ENCODE measurements around the gene ABI3. TPM values are rescaled to one million over a fixed set of nuclear protein-coding genes. Genes with fewer than 3 reads are reported as not detected.
"Not testable (repeated sequence)": the region's sequence is repeated elsewhere in the genome, so short reads cannot be mapped to it uniquely, and the experiment has no call there.

Gene ABI3
- total and polyA plus RNA-seq, 7 donors = 1.1 to 3.8 (median 2.5) TPM

GRCh38 chr17:49183341-49183740 lies 27.2 kb upstream of the ABI3 start:
- TF ChIP-seq, protein P1, sequence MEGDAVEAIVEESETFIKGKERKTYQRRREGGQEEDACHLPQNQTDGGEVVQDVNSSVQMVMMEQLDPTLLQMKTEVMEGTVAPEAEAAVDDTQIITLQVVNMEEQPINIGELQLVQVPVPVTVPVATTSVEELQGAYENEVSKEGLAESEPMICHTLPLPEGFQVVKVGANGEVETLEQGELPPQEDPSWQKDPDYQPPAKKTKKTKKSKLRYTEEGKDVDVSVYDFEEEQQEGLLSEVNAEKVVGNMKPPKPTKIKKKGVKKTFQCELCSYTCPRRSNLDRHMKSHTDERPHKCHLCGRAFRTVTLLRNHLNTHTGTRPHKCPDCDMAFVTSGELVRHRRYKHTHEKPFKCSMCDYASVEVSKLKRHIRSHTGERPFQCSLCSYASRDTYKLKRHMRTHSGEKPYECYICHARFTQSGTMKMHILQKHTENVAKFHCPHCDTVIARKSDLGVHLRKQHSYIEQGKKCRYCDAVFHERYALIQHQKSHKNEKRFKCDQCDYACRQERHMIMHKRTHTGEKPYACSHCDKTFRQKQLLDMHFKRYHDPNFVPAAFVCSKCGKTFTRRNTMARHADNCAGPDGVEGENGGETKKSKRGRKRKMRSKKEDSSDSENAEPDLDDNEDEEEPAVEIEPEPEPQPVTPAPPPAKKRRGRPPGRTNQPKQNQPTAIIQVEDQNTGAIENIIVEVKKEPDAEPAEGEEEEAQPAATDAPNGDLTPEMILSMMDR (IDR thresholded peaks at IDR 0.05) = no peak
- H3K9me3 ChIP-seq = no peaks in the 10 kb centered on the region
- no peaks in the 10 kb centered on the region for H3K4me1 ChIP-seq
- no peak overlapping the region for H3K4me3 ChIP-seq
- no peak for DNase-seq
- peaks cover 0 to under 1% (median 0%) of the 10 kb centered on the region in 3 donors for H3K27me3 ChIP-seq (ENCODE audit: insufficient read depth in 3 of 3, low read length in 2 of 3)
- no peak overlapping the region for H3K27ac ChIP-seq
- WGBS, 3 donors = 76 to 81% (median 79%) methylated on average over 5 of the region's 5 CpGs
- no peaks in the 10 kb centered on the region for H3K36me3 ChIP-seq (ENCODE audit: insufficient read depth in 1 of 2, low read depth in 1 of 2)
- ATAC-seq = no peak
- intact Hi-C loops (cut with DNase I) = loop anchor here in 1 of 2 donors (5.0 kb wide), 1 partner anchor 109 kb away; no protein-coding TSS in a partner anchor

GRCh38 chr17:49183801-49184200 lies 26.7 kb upstream of the ABI3 start:
- Histone ChIP-seq H3K9me3 (no peaks in the 10 kb centered on the region), H3K4me1 (no peaks in the 10 kb centered on the region), H3K4me3 (no peak overlapping the region), H3K27ac (no peak overlapping the region), H3K36me3 (ENCODE audit: insufficient read depth in 1 of 2, low read depth in 1 of 2) (no peaks in the 10 kb centered on the region), H3K27me3 (ENCODE audit: insufficient read depth in 3 of 3, low read length in 2 of 3) (no peaks in the 10 kb centered on the region)
- 69 to 90% (median 88%) methylated on average over 6 to 7 of the region's 7 CpGs for WGBS, 3 donors
- TF ChIP-seq, protein P1 (IDR thresholded peaks at IDR 0.05) = no peak
- intact Hi-C loops (cut with DNase I) = loop anchor here in 1 of 2 donors (5.0 kb wide), 1 partner anchor 108 kb away; no protein-coding TSS in a partner anchor
- no peak for ATAC-seq
- DNase-seq = no peak

- not testable (repeated sequence) for H3K27ac ChIP-seq; H3K9me3 ChIP-seq; H3K36me3 ChIP-seq (ENCODE audit: insufficient read depth in 1 of 2, low read depth in 1 of 2); H3K27me3 ChIP-seq (ENCODE audit: insufficient read depth in 3 of 3, low read length in 2 of 3); H3K4me3 ChIP-seq; H3K4me1 ChIP-seq; DNase-seq; ATAC-seq
- intact Hi-C loops (cut with DNase I) = loop anchor here in 1 of 2 donors (5.0 kb wide), 1 partner anchor 108 kb away; no protein-coding TSS in a partner anchor
Observed at GRCh38 chr17:49184522-49184921, 26.0 kb upstream of the ABI3 start.

DNA sequence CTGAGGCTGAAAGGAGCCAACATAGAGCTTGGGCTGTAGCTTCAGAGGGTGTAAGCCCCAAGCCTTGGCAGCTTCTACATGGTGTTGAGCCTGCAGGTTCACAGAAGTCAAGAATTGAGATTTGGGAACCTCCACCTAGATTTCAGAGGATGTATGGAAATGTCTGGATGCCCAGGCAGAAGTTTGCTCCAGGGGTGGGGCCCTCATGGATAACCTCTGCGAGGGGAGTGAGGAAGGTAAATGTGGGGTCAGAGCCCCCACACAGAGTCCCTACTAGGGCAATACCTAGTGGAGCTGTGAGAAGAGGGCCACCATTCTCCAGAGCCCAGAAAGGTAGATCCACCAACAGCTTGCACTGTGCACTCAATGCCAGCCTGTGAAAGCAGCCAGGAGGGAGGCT lies 25.1 kb upstream of the ABI3 start:
- 93 to 100% (median 98%) methylated on average over 1 of the region's 1 CpG for WGBS, 3 donors
- H3K4me1 ChIP-seq = not testable (repeated sequence)

DNA sequence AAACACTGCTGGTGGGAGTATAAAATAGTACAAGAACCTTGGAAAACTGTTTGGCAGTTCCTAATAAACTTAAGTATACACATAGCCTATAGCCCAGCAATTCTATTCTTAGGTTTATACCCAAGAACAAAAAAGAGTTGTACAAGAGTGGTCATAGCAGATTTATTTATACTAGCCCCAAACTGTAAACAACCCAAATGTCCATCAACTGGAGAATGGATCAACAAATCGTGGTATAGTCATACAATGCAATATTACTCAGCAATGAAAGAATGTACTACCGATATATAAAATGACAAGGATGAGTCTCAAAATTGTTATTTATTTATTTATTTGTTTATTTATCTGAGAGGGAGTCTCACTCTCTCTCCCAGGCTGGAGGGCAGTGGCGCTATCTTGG lies 23.2 kb upstream of the ABI3 start:
- H3K27ac ChIP-seq = no peak overlapping the region
- DNase-seq = no peak
- no peak for ATAC-seq
- TF ChIP-seq, protein P1 (IDR thresholded peaks at IDR 0.05) = no peak
- no peaks in the 10 kb centered on the region for H3K27me3 ChIP-seq (ENCODE audit: insufficient read depth in 3 of 3, low read length in 2 of 3)
- intact Hi-C loops (cut with DNase I) = no loop called here
- no peaks in the 10 kb centered on the region for H3K36me3 ChIP-seq (ENCODE audit: insufficient read depth in 1 of 2, low read depth in 1 of 2)
- no peaks in the 10 kb centered on the region for H3K9me3 ChIP-seq
- no peak overlapping the region for H3K4me3 ChIP-seq
- 94 to 97% (median 96%) methylated on average over 3 of the region's 3 CpGs for WGBS, 3 donors
- H3K4me1 ChIP-seq = no peaks in the 10 kb centered on the region

More for the DNA sequence above, 25.1 kb upstream of the ABI3 start:
- H3K27ac ChIP-seq; H3K27me3 ChIP-seq (ENCODE audit: insufficient read depth in 3 of 3, low read length in 2 of 3); H3K4me3 ChIP-seq; intact Hi-C loops (cut with DNase I); H3K9me3 ChIP-seq; DNase-seq; ATAC-seq; H3K36me3 ChIP-seq (ENCODE audit: insufficient read depth in 1 of 2, low read depth in 1 of 2): not testable (repeated sequence)

- H3K27ac ChIP-seq = peak overlapping the region; percentile 95
- WGBS, 3 donors = 42 to 53% (median 44%) methylated on average over 4 of the region's 4 CpGs
- H3K36me3 ChIP-seq (ENCODE audit: insufficient read depth in 1 of 2, low read depth in 1 of 2) = no peaks in the 10 kb centered on the region
- intact Hi-C loops (cut with DNase I) = loop anchor here in 1 of 2 donors (5.0 kb wide), 1 partner anchor 36 kb away; no protein-coding TSS in a partner anchor
- TF ChIP-seq, protein P1 (IDR thresholded peaks at IDR 0.05) = no peak
- no peaks in the 10 kb centered on the region for H3K27me3 ChIP-seq (ENCODE audit: insufficient read depth in 3 of 3, low read length in 2 of 3)
- no peak for ATAC-seq
- no peaks in the 10 kb centered on the region for H3K4me1 ChIP-seq
- no peak overlapping the region for H3K4me3 ChIP-seq
- H3K9me3 ChIP-seq = no peaks in the 10 kb centered on the region
- no peak for DNase-seq
Observed at GRCh38 chr17:49190932-49191331, 19.6 kb upstream of the ABI3 start.
